GM23338 (cell line): ENCODE results near the gene PRSS33. TPM values are rescaled to one million over a fixed set of nuclear protein-coding genes. Genes with fewer than 3 reads are reported as not detected.

ENCODE experiments used
- ATAC-seq: fragments of 200-7000 bp; cut with Tn5 transposase; 3 replicates; pipeline ENCODE4 v1.9.1; 2020
- DNase-seq: peaks from one replicate; pipeline ENCODE4 v3.0.0-alpha.2; 2015; ENCODE audit warnings: low spot score
- H2AFZ ChIP-seq: fragments of 200-600 bp; sonication (generic); 2 replicates; pipeline ENCODE4 v1.8.0; 2016; ENCODE audit warnings: antibody characterized with exemption, mild to moderate bottlenecking, moderate library complexity
- H3F3A ChIP-seq: fragments of 200-600 bp; sonication (generic); replicated peaks from 2 replicates; pipeline ENCODE4 v1.8.0; 2017; ENCODE audit warnings: antibody characterized with exemption, mixed run types, low read depth
- H3K27ac ChIP-seq: fragments of 200-600 bp; sonication (generic); 2 replicates; pipeline ENCODE4 v1.6.1; 2016; ENCODE audit warnings: low read depth
- H3K27me3 ChIP-seq: fragments of 200-600 bp; sonication (generic); 2 replicates; pipeline ENCODE4 v1.8.0; 2016; ENCODE audit warnings: mild to moderate bottlenecking, mixed run types, moderate library complexity; ENCODE audit not compliant: insufficient read depth
- H3K36me3 ChIP-seq: fragments of 200-600 bp; sonication (generic); 2 replicates; pipeline ENCODE4 v1.8.0; 2016; ENCODE audit warnings: mild to moderate bottlenecking; ENCODE audit not compliant: insufficient read depth
- H3K4me1 ChIP-seq: fragments of 200-600 bp; sonication (generic); 2 replicates; pipeline ENCODE4 v1.8.0; 2016; ENCODE audit warnings: mild to moderate bottlenecking, moderate library complexity; ENCODE audit not compliant: insufficient read depth
- H3K4me2 ChIP-seq: fragments of 200-600 bp; sonication (generic); 2 replicates; pipeline ENCODE4 v1.7.1; 2017; ENCODE audit warnings: mixed run types
- H3K4me3 ChIP-seq: fragments of 200-600 bp; sonication (generic); 2 replicates; pipeline ENCODE4 v1.6.1; 2016; ENCODE audit warnings: mixed run types
- H3K79me2 ChIP-seq: fragments of 200-600 bp; sonication (generic); replicated peaks from 2 replicates; pipeline ENCODE4 v1.8.0; 2017; ENCODE audit warnings: mild to moderate bottlenecking; ENCODE audit not compliant: insufficient read depth
- H3K9me2 ChIP-seq: fragments of 200-600 bp; sonication (generic); 2 replicates; pipeline ENCODE4 v1.8.0; 2017; ENCODE audit not compliant: insufficient read depth
- H4K20me1 ChIP-seq: fragments of 200-600 bp; sonication (generic); replicated peaks from 2 replicates; pipeline ENCODE4 v1.8.0; 2017; ENCODE audit warnings: mild to moderate bottlenecking; ENCODE audit not compliant: insufficient read depth
- H3K27ac Mint-ChIP-seq: 2 replicates; pipeline ENCODE4 v1.8.0; 2020; ENCODE audit warnings: inconsistent platforms, mild to moderate bottlenecking, moderate library complexity, mixed read lengths
- H3K27me3 Mint-ChIP-seq: 3 replicates; pipeline ENCODE4 v1.8.0; 2022; ENCODE audit warnings: low read depth, mild to moderate bottlenecking, moderate library complexity, mixed read lengths, inconsistent platforms; ENCODE audit not compliant: insufficient read depth, poor library complexity
- H3K36me3 Mint-ChIP-seq: 3 replicates; pipeline ENCODE4 v1.8.0; 2021; ENCODE audit warnings: low read depth, mild to moderate bottlenecking, inconsistent platforms, moderate library complexity, mixed read lengths
- H3K4me1 Mint-ChIP-seq: 3 replicates; pipeline ENCODE4 v1.8.0; 2020; ENCODE audit warnings: mild to moderate bottlenecking, inconsistent platforms, mixed read lengths
- H3K4me3 Mint-ChIP-seq: 3 replicates; pipeline ENCODE4 v1.8.0; 2021; ENCODE audit warnings: moderate library complexity, mild to moderate bottlenecking, inconsistent platforms, mixed read lengths
- H3K9me3 Mint-ChIP-seq: 3 replicates; pipeline ENCODE4 v1.8.0; 2020; ENCODE audit warnings: moderate library complexity, mild to moderate bottlenecking, inconsistent platforms, mixed read lengths
- ETS1 ChIP-seq: IDR thresholded peaks from 2 replicates; pipeline ENCODE4 v1.6.1; 2016; ENCODE audit warnings: antibody characterized with exemption
- EZH2 ChIP-seq: fragments of 200-600 bp; sonication (generic); IDR thresholded peaks from one replicate; pipeline ENCODE4 v1.8.0; 2017; ENCODE audit warnings: antibody characterized with exemption, mild to moderate bottlenecking, low read depth; ENCODE audit not compliant: unreplicated experiment
- EZH2phosphoT487 ChIP-seq: fragments of 200-600 bp; sonication (generic); IDR thresholded peaks from one replicate; pipeline ENCODE4 v1.8.1; 2018; ENCODE audit warnings: antibody characterized with exemption; ENCODE audit not compliant: unreplicated experiment
- REST ChIP-seq: IDR thresholded peaks from one replicate; pipeline ENCODE4 v1.6.1; 2018; ENCODE audit warnings: antibody characterized with exemption; ENCODE audit not compliant: unreplicated experiment
- polyA plus RNA-seq: library from polyadenylated mRNA; unstranded; fragments of >200 nt; fragmentation: Nextera tagmentation; extraction: Ambion mirVana; gene quantifications from 2 replicates; pipeline ENCODE4 v1.2.1, GENCODE V29; 2016
- total RNA-seq: library from RNA; depleted of rRNA; stranded (reverse); fragments of >200 nt; shearing (Covaris generic); gene quantifications from 2 replicates; pipeline ENCODE4 v1.2.3, GENCODE V29; 2014
- TF ChIP-seq, protein P1 (sequence below): fragments of 250-450 bp; sonication (Bioruptor Pico); IDR thresholded peaks from 2 replicates; pipeline ENCODE4 v1.5.0; 2020; ENCODE audit warnings: mild to moderate bottlenecking, moderate library complexity
- TF ChIP-seq, protein P2 (sequence below), 2 experiments: fragments of 200-600 bp in 1 of 2; sonication (generic) in 1 of 2; conservative IDR thresholded peaks; 2 replicates each; pipeline versions ENCODE4 v1.5.1 to v1.6.1; 2016 to 2017; ENCODE audit warnings: antibody characterized with exemption in 2 of 2, low read depth in 2 of 2, mild to moderate bottlenecking in 2 of 2, moderate library complexity in 1 of 2

Gene PRSS33
- total and polyA plus RNA-seq, 2 experiments from 2014 or later, result 0.24 to 1.4 TPM

DNA sequence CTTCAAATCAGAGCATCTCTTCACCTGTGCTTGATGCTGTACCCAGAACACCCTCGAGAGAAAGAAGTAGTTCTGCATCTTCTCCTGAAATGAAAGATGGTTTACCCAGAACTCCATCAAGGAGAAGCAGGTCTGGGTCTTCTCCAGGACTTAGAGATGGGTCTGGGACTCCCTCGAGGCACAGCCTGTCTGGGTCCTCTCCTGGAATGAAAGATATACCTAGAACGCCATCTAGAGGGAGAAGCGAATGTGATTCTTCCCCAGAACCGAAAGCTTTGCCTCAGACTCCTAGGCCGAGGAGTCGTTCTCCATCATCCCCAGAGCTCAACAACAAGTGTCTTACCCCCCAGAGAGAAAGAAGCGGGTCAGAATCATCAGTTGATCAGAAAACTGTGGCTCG lies 22.6 kb downstream of the PRSS33 start:
- Mint-ChIP-seq H3K4me1 (peaks cover 18% of the 10 kb centered on the region), H3K36me3 (peaks cover 100% of the 10 kb centered on the region), H3K27me3 (peaks cover 57% of the 10 kb centered on the region), H3K27ac (no peak overlapping the region), H3K9me3 (peaks cover 56% of the 10 kb centered on the region), H3K4me3 (no peak overlapping the region)
- no peak for DNase-seq
- H3K27me3 ChIP-seq, result peaks cover 9% of the 10 kb centered on the region
- H3K4me3 ChIP-seq, result no peak overlapping the region
- no peak overlapping the region for H3K4me2 ChIP-seq
- H3K36me3 ChIP-seq, result peaks cover 93% of the 10 kb centered on the region
- ATAC-seq, result no peak
- peaks cover 23% of the 10 kb centered on the region for H4K20me1 ChIP-seq
- no peak overlapping the region for H3K27ac ChIP-seq
- H3K4me1 ChIP-seq, result no peaks in the 10 kb centered on the region
- H3K79me2 ChIP-seq, result peaks cover 86% of the 10 kb centered on the region
- H3K9me2 ChIP-seq, result peaks cover 39% of the 10 kb centered on the region
- peaks cover 75% of the 10 kb centered on the region for H3F3A ChIP-seq
- TF ChIP-seq EZH2, result no peak
- TF ChIP-seq, protein P1, sequence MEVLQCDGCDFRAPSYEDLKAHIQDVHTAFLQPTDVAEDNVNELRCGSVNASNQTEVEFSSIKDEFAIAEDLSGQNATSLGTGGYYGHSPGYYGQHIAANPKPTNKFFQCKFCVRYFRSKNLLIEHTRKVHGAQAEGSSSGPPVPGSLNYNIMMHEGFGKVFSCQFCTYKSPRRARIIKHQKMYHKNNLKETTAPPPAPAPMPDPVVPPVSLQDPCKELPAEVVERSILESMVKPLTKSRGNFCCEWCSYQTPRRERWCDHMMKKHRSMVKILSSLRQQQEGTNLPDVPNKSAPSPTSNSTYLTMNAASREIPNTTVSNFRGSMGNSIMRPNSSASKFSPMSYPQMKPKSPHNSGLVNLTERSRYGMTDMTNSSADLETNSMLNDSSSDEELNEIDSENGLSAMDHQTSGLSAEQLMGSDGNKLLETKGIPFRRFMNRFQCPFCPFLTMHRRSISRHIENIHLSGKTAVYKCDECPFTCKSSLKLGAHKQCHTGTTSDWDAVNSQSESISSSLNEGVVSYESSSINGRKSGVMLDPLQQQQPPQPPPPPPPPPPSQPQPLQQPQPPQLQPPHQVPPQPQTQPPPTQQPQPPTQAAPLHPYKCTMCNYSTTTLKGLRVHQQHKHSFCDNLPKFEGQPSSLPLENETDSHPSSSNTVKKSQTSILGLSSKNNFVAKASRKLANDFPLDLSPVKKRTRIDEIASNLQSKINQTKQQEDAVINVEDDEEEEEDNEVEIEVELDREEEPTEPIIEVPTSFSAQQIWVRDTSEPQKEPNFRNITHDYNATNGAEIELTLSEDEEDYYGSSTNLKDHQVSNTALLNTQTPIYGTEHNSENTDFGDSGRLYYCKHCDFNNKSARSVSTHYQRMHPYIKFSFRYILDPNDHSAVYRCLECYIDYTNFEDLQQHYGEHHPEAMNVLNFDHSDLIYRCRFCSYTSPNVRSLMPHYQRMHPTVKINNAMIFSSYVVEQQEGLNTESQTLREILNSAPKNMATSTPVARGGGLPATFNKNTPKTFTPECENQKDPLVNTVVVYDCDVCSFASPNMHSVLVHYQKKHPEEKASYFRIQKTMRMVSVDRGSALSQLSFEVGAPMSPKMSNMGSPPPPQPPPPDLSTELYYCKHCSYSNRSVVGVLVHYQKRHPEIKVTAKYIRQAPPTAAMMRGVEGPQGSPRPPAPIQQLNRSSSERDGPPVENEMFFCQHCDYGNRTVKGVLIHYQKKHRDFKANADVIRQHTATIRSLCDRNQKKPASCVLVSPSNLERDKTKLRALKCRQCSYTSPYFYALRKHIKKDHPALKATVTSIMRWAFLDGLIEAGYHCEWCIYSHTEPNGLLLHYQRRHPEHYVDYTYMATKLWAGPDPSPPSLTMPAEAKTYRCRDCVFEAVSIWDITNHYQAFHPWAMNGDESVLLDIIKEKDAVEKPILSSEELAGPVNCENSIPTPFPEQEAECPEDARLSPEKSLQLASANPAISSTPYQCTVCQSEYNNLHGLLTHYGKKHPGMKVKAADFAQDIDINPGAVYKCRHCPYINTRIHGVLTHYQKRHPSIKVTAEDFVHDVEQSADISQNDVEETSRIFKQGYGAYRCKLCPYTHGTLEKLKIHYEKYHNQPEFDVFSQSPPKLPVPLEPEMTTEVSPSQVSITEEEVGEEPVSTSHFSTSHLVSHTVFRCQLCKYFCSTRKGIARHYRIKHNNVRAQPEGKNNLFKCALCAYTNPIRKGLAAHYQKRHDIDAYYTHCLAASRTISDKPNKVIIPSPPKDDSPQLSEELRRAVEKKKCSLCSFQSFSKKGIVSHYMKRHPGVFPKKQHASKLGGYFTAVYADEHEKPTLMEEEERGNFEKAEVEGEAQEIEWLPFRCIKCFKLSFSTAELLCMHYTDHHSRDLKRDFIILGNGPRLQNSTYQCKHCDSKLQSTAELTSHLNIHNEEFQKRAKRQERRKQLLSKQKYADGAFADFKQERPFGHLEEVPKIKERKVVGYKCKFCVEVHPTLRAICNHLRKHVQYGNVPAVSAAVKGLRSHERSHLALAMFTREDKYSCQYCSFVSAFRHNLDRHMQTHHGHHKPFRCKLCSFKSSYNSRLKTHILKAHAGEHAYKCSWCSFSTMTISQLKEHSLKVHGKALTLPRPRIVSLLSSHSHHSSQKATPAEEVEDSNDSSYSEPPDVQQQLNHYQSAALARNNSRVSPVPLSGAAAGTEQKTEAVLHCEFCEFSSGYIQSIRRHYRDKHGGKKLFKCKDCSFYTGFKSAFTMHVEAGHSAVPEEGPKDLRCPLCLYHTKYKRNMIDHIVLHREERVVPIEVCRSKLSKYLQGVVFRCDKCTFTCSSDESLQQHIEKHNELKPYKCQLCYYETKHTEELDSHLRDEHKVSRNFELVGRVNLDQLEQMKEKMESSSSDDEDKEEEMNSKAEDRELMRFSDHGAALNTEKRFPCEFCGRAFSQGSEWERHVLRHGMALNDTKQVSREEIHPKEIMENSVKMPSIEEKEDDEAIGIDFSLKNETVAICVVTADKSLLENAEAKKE (CRISPR knock-in tag), result peak; percentile 59; the same call in 1 of the 2 replicates
- TF ChIP-seq, protein P2, sequence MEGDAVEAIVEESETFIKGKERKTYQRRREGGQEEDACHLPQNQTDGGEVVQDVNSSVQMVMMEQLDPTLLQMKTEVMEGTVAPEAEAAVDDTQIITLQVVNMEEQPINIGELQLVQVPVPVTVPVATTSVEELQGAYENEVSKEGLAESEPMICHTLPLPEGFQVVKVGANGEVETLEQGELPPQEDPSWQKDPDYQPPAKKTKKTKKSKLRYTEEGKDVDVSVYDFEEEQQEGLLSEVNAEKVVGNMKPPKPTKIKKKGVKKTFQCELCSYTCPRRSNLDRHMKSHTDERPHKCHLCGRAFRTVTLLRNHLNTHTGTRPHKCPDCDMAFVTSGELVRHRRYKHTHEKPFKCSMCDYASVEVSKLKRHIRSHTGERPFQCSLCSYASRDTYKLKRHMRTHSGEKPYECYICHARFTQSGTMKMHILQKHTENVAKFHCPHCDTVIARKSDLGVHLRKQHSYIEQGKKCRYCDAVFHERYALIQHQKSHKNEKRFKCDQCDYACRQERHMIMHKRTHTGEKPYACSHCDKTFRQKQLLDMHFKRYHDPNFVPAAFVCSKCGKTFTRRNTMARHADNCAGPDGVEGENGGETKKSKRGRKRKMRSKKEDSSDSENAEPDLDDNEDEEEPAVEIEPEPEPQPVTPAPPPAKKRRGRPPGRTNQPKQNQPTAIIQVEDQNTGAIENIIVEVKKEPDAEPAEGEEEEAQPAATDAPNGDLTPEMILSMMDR (conservative IDR thresholded peaks at IDR 0.05; ENCODE audit: low read depth in 2 of 2), result 0 out of 4 replicates have a peak, but pooled peaks of 1 of the 2 experiments have one; percentile 10
- TF ChIP-seq EZH2phosphoT487, result no peak
- no peak for TF ChIP-seq ETS1
- TF ChIP-seq REST, result no peak
- H2AFZ ChIP-seq, result no peak overlapping the region
